ENCODE results near the gene ZBTB8OS.
"Not testable (repeated sequence)": the region's sequence is repeated elsewhere in the genome, so short reads cannot be mapped to it uniquely, and the experiment has no call there.

Gene ZBTB8OS

DNA sequence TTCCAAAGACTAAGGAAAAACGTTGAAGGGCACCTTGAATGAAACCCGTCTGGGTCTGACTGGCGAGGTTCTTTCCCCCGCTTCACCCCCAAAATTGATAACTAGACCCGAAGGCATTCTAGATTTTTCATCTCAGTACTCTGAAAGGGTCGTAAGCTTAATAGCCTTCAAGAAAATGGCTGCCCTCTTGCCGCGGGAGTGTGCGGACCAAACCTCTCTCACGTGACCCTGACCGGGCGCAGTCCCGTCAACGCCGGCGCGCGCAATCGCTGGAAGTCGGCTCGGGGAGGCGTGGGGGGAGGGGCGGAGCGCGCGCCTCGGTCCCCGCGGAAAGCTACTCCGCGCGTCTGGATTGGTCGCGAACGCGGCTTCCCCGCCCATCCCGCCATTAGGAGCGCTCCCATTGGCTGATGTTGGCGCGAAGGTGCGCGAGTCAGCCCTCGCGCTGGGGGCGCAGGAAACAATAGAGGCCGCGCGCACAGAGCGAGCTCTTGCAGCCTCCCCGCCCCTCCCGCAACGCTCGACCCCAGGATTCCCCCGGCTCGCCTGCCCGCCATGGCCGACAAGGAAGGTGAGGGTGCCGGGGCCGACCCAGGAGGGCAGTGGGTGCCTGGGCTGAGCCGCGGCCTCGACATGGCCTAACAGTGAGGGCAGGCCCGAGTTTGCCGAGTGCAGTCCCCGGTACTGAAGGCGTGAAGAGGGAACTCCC lies 556 bp upstream of the ZBTB8OS start, which contains the start of gene RBBP4:
TSS of gene RBBP4 (plus strand) at position 457 of the 709 bp plus-strand sequence. CDS start at position 556, 99 bp downstream.
- DNase-seq (ENCODE audit: low spot score), result peak; percentile 94

DNA sequence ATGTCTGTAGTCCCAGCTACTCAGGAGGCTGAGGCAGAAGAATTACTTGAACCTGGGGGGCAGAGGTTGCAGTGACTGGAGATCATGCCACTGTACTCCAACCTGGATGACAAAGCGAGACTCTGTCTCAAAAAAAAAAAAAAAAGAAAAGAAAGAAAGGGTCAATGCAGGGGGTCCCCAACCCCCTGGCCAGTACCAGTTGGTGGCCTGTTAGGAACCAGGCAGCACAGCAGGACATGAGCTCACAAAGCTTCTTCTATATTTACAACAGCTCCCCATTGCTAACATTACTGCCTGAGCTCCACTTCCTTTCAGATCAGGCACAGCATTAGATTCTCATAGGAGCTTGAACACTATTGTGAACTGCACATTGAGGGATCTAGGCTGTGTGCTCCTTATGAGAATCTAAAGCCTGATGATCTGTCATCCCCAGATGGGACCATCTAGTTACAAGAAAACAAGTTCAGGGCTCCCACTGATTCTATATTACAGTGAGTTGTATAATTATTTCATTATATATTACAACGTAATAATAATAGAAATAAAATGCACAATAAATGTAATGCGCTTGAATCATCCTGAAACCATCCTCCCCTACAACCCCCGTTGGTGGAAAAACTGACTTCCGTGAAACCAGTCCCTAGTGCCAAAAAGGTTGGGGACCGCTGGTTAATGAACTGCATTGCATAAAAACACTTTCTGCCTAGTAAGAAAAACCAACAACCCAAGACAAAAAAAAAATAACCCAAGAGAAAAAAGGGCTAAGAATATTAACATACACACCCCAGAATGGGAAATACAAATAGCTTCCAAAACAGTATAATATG lies 2.8 kb downstream of the ZBTB8OS start:
- DNase-seq (ENCODE audit: low spot score), result no peak

DNA sequence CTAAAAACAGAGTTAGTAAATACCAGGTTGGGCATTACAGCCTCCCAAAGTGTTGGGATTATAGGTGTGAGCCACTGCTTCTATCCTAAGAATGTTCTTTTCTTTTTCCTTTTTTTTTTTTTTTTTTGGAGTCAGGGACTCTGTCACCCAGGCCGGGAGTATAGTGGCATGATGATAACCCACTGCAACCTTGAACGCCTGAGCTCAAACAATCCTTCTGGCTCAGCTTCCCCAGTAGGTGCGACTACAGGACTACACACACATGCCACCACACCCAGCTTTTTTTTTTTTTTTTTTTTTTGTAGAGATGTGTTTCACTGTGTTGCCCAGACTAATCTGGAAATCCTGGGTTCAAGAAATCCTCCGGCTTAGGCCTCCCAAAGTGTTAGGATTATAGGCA lies 5.9 kb downstream of the ZBTB8OS start:
- DNase-seq (ENCODE audit: low spot score), result no peak

DNA sequence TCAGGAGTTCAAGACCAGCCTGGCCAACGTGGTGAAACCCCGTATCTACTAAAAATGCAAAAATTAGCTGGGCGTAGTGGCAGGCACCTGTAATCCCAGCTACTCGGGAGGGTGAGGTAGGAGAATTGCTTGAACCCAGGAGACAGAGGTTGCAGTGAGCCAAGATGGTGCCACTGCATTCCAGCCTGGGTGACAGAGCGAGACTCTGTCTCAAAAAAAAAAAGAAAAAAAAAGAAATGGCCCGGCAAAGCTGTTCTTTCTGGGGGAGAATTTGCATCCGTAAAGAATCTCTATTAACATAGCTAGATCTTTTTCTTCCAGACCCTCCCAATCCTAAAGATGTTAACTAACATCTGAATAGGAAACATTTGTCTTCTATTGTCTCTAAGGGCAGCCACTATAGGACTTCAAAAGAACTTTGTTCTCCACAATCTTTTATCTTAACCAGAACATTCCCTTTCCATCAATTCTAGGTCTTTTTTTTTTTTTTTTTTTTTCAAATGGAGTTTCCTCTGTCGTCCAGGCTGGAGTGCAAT lies 8.0 kb downstream of the ZBTB8OS start:
- not testable (repeated sequence) for DNase-seq (ENCODE audit: low spot score)

DNA sequence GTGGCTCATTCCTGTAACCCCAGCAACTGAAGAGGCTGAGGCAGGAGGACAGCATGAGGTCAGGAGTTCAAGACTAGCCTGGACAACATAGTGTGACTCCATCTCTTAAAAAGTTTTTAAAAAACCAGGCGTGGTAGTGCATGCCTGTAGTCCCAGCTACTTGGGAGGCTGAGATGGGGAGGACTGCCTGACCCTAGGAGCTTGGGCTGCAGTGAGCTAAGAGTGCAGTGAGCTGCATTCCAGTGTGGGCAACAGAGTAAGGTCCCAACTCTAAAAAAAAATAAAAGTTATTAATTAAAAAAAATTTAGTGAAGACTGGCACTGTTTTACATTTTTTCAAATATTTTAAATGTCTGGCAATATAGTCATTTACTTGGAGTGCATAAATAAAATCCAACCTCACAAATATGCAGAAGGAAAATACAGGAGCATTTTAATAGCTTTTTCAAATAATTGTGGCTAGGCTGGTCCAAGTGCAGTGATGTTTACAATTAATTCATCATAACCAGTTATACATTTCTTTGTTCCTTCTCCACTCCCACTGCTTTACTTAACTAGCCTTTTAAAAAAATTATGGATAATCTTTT lies 10.8 kb downstream of the ZBTB8OS start:
- no peak for DNase-seq (ENCODE audit: low spot score)

DNA sequence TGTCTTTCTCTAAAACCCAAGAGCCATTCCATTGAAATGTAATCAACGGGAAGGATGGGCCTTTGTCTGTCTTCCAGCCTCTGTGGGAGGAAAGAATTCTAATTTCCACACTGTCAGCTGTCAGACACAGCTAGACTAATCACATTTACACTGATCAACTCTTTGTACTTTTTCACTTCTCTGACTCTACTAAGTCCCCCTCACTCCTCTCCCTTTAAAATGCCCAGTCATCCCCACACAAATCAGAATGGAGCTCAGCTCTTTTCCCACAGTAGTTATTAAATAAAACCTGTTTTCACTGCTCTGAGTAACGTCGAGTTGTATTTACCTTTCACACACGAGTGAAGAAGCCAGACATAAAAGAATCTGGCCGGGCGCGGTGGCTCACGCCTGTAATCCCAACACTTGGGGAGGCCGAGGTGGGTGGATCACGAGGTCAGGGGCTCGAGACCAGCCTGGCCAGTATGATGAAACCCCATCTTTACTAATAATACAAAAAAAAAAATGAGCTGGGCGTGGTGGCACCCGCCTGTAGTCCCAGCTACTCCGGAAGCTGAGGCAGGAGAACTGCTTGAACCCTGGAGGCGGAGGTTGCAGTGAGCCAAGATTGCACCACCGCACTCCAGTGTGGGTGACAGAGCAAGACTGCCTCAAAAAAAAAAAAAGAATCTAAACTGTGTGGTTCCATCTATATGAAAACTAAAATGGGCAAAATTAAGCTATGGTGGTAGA lies 13.3 kb downstream of the ZBTB8OS start:
- no peak for DNase-seq (ENCODE audit: low spot score)

DNA sequence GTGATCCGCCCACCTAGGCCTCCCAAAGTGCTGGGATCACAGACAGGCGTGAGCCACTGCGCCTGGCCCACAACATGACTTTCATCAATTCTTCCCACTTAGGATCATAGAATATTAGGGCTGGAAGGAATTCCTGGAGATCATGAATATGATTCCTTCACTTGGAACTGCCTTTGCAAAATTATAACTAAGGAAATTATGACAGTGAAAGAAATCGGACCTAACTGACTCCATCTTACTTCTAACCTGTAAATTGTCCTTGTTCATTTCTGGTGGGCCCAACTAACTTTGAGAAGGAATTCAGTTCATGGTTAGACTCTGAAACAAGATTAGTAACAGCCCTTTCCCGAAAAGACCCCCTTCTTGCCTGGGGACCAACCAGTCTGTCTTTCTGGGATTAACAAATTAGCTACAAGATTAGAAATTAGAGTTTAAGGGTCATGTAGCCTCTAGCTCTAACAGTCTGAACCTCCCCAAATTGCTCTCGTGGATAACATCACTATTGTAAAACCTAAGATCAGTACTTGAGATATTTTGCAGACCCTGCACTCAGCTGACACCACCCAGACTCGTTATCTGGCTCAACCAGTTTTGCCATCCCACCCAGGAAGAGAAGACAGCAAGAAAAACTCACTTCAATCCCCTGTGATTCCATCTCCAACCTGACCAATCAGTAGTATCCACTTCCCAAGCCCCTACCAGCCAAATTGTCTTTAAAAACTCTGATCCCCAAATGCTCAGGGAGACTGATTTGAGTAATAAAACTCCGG lies 14.7 kb downstream of the ZBTB8OS start:
- no peak for DNase-seq (ENCODE audit: low spot score)

DNA sequence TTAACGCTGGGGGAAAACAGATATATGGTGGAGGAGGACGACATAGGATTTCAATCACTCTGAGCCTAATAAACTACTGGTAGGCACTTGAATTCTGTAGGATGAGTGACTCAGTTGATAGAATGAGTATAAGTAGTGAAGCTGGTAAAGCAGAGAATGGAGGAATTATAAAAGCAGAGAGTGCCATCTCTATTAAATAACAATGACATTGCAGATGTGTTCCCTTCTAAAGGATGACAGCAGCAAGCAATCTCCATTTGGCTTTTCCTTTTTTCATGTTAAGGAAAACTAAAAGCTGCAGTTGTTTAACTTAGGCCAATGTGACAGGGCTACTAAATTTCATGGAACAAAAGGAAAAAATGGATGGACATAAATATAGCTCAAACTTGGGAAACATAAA lies 17.5 kb downstream of the ZBTB8OS start:
- DNase-seq (ENCODE audit: low spot score), result no peak

DNA sequence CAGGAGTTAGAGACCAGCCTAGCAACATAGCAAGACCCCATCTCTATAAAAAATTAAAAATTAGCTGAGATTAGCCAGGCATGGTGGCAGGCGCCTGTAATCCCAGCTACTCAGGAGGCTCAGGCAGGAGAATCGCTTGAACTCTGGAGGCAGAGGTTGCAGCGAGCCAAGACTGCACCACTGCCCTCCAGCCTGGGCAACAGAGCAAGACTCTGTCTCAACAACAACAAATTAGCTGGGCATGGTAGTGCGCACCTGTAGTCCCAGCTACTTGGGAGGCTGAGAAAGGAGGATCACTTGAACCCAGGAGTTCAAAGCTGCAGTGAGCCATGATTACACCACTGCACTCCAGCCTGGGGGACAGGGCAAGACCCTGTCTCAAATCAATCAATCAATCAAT lies 20.2 kb downstream of the ZBTB8OS start:
- DNase-seq (ENCODE audit: low spot score), result not testable (repeated sequence)

DNA sequence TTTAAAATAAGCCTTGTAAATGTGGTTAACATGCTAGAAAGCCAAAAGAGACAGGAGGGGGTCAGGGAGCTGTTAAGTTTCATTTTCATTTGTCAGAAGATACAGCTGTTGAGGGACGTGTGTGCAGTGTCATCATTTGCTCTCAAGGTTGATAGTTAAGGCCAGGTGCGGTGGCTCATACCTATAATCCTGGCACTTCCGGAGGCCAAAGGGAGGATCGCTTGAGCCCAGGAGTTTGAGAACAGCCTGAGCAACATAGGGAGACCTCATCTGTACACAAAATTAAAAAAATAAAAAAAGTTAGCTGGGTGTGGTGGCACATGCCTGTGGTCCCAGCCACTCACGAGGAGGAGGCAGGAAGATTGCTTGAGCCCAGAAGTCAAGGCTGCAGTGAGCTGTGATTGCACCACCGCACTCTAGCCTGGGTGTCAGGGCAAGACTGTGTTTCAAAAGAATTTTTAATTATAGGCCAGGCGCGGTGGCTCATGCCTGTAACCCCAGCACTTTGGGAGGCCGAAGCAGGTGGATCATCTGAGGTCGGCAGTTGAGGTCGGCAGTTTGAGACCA lies 22.7 kb downstream of the ZBTB8OS start:
- no peak for DNase-seq (ENCODE audit: low spot score)

DNA sequence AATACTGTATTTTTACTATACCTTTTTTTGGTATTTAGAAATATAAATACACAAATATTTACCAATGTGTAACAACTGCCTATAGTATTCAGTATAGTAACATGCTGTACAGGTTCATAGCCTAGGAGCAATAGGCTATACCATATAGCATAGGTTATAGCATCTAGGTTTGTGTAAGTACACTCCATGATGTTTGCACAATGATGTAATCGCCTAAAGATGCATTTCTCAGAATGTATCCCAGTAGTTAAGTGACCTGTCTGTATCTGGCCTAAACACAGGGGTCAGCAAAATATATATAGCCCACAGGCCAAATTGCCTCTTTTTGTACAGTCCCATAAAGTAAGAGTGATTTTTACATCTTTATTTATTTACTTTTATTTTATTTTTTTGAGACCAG lies 24.2 kb downstream of the ZBTB8OS start:
- no peak for DNase-seq (ENCODE audit: low spot score)

DNA sequence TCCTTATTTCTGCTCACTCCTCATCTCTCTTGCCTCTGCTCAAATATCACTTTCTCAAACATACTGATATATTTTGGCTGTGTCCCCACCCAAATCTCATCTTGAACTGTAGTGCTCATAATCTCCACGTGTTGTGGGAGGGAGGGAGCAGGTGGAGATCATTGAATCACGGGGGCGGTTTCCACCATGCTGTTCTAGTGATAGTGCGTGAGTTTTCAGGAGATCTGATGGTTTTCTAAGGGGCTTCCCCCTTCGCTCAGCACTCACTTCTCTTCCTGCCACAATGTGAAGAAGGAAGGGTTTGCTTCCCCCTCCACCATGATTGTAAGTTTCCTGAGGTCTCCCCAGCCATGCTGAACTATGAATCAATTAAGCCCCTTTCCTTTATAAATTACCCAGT lies 26.6 kb downstream of the ZBTB8OS start:
- no peak for DNase-seq (ENCODE audit: low spot score)

DNA sequence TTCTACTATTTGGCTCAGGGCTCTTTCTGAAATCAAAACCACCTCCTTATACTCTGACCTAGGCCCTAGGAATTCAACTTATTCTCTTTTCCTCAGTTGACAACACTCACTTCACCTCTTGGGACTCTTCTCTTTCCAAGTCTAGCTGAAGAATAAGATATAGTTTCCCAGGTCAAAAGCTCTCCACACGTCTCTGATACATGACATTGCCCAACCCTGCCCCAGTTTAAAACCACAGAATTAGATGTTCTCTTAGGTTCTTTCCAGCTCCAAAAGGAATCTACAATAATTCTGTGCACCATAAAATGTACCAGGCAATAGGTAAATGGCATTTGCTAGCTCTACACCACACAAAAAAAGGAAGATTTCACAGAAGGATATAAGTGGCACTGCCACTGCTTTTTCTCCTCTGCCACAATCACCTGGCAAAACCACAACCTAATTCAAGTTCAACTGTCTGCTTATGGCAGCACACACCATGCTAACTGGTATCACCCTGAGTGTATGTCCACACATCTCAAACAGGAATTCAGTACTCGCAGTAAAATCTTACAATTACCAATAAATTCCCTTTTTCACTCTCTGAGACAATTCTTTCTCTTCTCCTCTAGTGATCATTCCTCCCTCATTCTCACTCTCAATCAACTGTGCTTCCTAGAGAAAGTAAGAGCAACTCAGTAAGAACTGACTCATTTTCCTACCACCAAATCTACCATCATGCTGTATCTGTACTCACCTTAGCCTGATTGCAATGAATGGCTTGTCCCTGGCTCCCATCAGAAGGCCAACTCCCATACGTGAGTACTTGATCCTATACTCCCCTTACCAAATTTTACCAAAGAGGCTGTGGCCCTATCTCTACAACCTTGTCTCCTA lies 27.3 kb downstream of the ZBTB8OS start:
- no peak for DNase-seq (ENCODE audit: low spot score)

DNA sequence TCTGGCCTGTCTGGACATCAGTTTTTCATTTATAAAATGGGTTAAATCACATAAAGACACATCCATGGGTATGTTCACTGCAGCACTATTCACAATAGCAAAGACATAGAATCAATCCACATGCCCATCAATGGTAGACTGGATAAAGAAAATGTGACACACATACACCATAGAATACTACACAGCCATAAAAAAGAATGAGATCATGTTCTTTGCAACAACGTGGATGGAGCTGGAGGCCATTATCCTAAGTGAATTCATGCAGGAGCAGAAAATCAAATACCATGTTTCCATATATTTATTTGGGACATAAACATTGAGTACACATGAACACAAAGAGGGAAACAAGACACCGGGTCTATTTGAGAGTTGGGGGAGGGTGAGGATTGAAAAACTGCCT lies 28.1 kb downstream of the ZBTB8OS start:
- no peak for DNase-seq (ENCODE audit: low spot score)

DNA sequence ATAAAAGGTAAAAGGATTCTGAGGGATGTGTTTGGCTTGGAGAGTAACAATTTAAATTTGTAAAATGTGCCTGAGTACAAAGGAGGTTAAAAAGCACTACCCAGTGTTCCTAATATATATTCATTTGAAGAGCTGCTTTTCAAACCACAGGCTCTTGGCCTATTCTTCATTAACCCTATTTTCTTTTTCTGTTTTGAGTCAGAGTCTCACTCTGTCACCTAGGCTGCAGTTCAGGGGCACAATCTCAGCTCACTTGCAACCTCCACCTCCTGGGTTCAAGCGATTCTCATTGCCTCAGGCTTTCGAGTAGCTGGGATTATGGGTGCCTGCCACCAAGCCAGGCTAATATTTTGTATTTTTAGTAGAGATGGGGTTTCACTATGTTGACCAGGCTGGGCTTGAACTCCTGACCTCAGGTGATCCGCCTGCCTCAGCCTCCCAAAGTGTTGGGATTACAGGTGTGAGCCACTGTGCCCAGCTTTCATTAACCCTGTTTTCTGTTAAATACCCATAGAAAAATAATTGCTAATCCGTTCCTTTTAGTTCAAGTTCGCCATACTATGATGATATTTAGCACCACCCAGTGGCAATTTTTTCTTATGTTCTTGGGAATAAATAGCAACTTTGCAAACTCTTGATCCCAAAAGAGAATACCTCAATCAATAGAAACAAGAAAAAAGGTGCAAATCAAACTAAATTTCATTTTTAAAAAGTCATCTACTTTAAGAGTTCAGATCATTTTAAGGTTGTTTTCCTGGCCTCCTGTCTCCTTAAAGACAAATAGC lies 30.5 kb downstream of the ZBTB8OS start:
- DNase-seq (ENCODE audit: low spot score), result peak; percentile 17

DNA sequence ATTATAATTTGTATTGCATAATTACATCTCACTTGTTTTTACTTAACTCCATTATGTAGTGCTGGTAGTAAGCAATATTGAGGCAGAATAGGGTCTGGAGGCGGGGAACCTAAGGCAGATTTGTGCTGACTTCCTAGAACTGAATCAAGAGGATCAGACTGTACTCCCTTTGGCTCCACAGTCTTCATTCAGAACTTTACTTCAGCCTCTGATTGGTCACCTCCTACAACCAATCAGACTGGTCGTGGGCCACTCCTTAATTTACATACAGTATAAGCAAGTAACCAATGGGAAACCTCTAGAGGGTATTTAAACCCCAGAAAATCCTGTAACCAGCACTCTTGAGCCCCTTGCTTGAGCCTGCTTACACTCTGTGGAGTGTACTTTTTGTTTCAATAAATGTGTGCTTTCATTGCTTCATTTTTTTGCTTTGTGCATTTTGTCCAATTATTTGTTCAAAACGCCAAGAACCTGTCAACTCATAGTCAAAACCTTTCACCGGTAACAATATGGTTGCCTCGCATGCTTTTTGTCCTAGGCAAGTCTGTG lies 31.6 kb downstream of the ZBTB8OS start:
- DNase-seq (ENCODE audit: low spot score), result no peak

DNA sequence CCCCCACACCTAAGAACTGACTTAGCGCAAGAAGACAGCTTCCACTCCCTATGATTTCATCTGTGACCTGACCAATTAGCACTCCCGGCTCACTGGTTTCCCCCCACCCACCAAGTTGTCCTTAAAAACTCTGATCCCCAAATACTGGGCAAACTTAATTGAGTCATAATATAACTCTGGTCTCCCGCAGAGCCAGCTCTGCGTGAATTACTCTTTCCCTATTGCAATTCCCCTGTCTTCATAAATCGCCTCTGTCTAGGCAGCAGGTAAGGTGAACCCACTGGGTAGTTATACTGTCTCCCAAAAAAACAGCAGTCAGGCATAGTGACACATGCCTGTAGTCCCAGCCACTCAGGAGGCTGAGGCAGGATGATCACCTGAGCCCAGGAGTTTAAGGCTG lies 36.9 kb downstream of the ZBTB8OS start:
- no peak for DNase-seq (ENCODE audit: low spot score)

DNA sequence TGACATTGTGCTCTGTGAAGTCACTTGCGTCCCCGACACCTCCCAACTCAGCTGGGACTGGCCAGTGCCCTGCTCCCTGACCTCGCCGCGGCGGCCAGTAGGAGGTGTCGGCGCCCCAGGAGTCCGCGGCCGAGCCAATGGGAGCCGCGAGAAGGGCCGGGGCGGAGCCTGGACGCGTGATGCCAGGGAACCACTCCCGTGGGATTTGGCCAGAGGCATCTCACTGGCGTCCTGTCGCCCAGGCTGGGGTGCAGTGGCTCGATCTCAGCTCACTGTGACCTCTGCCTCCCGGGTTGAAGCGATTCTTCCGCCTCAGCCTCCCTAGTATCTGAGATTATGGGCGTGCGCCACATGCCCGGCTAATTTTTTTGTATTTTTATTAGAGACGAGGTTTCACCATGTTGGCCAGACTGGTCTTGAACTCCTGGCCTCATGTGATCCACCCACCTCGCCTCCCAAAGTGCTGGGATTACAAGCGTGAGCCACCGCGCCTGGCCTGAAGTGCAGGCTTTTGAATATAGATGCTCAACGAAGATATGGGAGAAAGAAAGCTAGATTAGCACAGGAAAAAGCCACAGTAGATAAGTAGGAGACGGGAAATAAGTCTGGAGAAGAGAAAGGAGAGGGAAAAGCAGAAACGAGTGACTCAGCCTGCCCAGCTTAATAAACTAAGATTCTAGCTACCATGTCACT lies 38.0 kb downstream of the ZBTB8OS start:
- DNase-seq (ENCODE audit: low spot score), result peak; percentile 88
